ENCODE results near the gene REPS2. TPM values are rescaled to one million over a fixed set of nuclear protein-coding genes. Genes with fewer than 3 reads are reported as not detected.

REPS2 gene
- total and polyA plus RNA-seq, 9 of the 15 experiments (the other 6 are each of a cell fraction or from before 2014, with no cell fraction given): 0.01 to 0.07 (median 0.01) TPM; not detected in 3

- WGBS (ENCODE audit: insufficient coverage, low coverage, missing lambda C conversion rate): 0% methylated on average over 2 of the region's 2 CpGs
- Histone ChIP-seq H2AFZ (ENCODE audit: low read depth, low read length) (no peak overlapping the region), H3K36me3 (ENCODE audit: control insufficient read depth, insufficient read depth, low read length) (no peaks in the 10 kb centered on the region), H3K4me1 (replicated peaks in 1 of 2; ENCODE audit: control insufficient read depth in 2 of 2, insufficient read depth in 2 of 2, low read length in 2 of 2) (no peaks in the 10 kb centered on the region; a peak in 1 of 5 replicates), H3K9ac (ENCODE audit: insufficient read depth in 1 of 2, low read depth in 2 of 2, low read length in 2 of 2) (no peak overlapping the region), H4K20me1 (replicated peaks; ENCODE audit: control insufficient read depth, insufficient read depth, low read length) (no peaks in the 10 kb centered on the region), H3K9me3 (replicated peaks; ENCODE audit: control insufficient read depth, insufficient read depth, low read depth, low read length) (no peaks in the 10 kb centered on the region), H3K9me1 (ENCODE audit: control insufficient read depth, insufficient read depth, low read length) (no peaks in the 10 kb centered on the region), H3K4me3 (no peak overlapping the region), H3K27ac (ENCODE audit: extremely low read depth, low read depth, low read length) (no peak overlapping the region), H3K4me2 (ENCODE audit: insufficient read depth, low read length) (no peak overlapping the region), H3K27me3 (ENCODE audit: control insufficient read depth in 2 of 2, insufficient read depth in 2 of 2, low read length in 2 of 2) (no peaks in the 10 kb centered on the region; a peak in 1 of 5 replicates), H3K79me2 (ENCODE audit: control insufficient read depth, insufficient read depth, low read length) (no peaks in the 10 kb centered on the region)
- FAIRE-seq (no peak), DNase-seq (ENCODE audit: extremely low read depth in 1 of 4, low spot score in 3 of 4) (no peak), ATAC-seq (no peak)
- intact Hi-C loops (cut with micrococcal nuclease) (no loop called here), in situ Hi-C loops (cut with MboI) (no loop called here)
- CTCF ChIA-PET (ENCODE audit: low intra/inter-chr PET ratio): no interaction called here
- BruUV-seq (replicated peaks): no TSS peak
- POLR2A ChIA-PET: no interaction called here
- no peak for TF ChIP-seq MEIS2 (IDR thresholded peaks at IDR 0.05; ENCODE audit: partially characterized antibody)
- TF ChIP-seq NRF1 (conservative IDR thresholded peaks at IDR 0.05 in 1 of 2, IDR thresholded peaks at IDR 0.05 in 1 of 2): no peak
- no peak for TF ChIP-seq TBL1XR1 (IDR thresholded peaks at IDR 0.05; ENCODE audit: low read length in 2 of 2)
- TF ChIP-seq PHF20 (IDR thresholded peaks at IDR 0.05; ENCODE audit: partially characterized antibody): no peak
- no peak for TF ChIP-seq DACH1 (IDR thresholded peaks at IDR 0.05; ENCODE audit: partially characterized antibody)
- no peak for TF ChIP-seq POLR3A (IDR thresholded peaks at IDR 0.05; ENCODE audit: borderline replicate concordance, extremely low read depth, insufficient read depth, insufficient read length)
- TF ChIP-seq ZNF354B (CRISPR knock-in tag; IDR thresholded peaks at IDR 0.05): no peak
- TF ChIP-seq ELF1 (tag; IDR thresholded peaks at IDR 0.05): no peak
- TF ChIP-seq ERF (CRISPR knock-in tag; IDR thresholded peaks at IDR 0.05): no peak
- TF ChIP-seq GTF2A2 (tag; IDR thresholded peaks at IDR 0.05): no peak
Measured at GRCh38 chrX:17075004-17075403, 128.5 kb downstream of the REPS2 start.
